ENCODE measurements around the gene TXNL4A.

TXNL4A gene

DNA sequence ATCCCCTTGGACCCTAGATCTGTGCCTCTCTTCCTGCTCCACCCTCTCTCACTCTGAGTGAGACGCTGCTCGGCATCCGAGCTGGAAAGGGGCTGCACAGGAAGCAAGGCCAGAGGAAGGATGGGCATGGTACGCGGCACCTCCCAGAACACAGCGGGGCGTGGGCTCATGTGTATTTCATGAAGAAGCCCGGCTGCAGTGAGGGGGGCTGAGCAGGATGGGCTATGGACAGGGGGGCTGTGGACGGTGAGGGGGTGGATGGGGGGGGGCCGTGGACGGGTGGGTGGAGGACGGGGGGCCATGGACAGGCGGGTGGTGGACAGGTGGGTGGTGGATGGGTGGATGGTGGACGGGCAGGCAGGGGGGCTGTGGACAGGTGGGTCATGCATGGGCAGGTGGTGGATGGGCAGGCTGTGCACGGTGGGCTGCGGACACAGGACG, 65.4 kb downstream of the TXNL4A start:
- Histone ChIP-seq H3F3A (ENCODE audit: insufficient read depth, low read length) (no peaks in the 10 kb centered on the region), H3K27me3 (replicated peaks; ENCODE audit: insufficient read depth, low read length) (no peaks in the 10 kb centered on the region), H3K4me1 (ENCODE audit: low read length) (no peaks in the 10 kb centered on the region), H3K9me3 (replicated peaks; ENCODE audit: insufficient read depth, low read length) (no peaks in the 10 kb centered on the region), H3K9ac (ENCODE audit: low read length) (no peak overlapping the region), H3K9me2 (replicated peaks; ENCODE audit: insufficient read depth, low read length) (no peaks in the 10 kb centered on the region), H2AFZ (ENCODE audit: low read length) (no peak overlapping the region), H4K20me1 (ENCODE audit: insufficient read depth, low read length) (no peaks in the 10 kb centered on the region), H3K4me2 (ENCODE audit: low read depth, low read length) (no peak overlapping the region), H3K79me2 (ENCODE audit: low read length) (no peaks in the 10 kb centered on the region), H3K27ac (ENCODE audit: low read length) (no peak overlapping the region), H3K4me3 (ENCODE audit: low read length) (no peak overlapping the region), H3K36me3 (replicated peaks; ENCODE audit: insufficient read depth, low read length) (no peaks in the 10 kb centered on the region)
- no peak for DNase-seq
- TF ChIP-seq CTCF (IDR thresholded peaks at IDR 0.05; ENCODE audit: low read length): no peak
- TF ChIP-seq EZH2 (optimal IDR thresholded peaks at IDR 0.05; ENCODE audit: low read depth, low read length): no peak

- Histone ChIP-seq H3K9ac (ENCODE audit: low read length) (no peak overlapping the region), H3K36me3 (replicated peaks; ENCODE audit: insufficient read depth, low read length) (no peaks in the 10 kb centered on the region), H3K4me2 (ENCODE audit: low read depth, low read length) (no peak overlapping the region), H3K9me2 (replicated peaks; ENCODE audit: insufficient read depth, low read length) (no peaks in the 10 kb centered on the region), H2AFZ (ENCODE audit: low read length) (no peak overlapping the region), H3K27me3 (replicated peaks; ENCODE audit: insufficient read depth, low read length) (no peaks in the 10 kb centered on the region), H3F3A (ENCODE audit: insufficient read depth, low read length) (no peaks in the 10 kb centered on the region), H3K27ac (ENCODE audit: low read length) (no peak overlapping the region), H3K9me3 (replicated peaks; ENCODE audit: insufficient read depth, low read length) (no peaks in the 10 kb centered on the region), H3K4me3 (ENCODE audit: low read length) (no peak overlapping the region), H3K4me1 (ENCODE audit: low read length) (no peaks in the 10 kb centered on the region), H3K79me2 (ENCODE audit: low read length) (no peaks in the 10 kb centered on the region), H4K20me1 (ENCODE audit: insufficient read depth, low read length) (no peaks in the 10 kb centered on the region)
- DNase-seq: no peak
- TF ChIP-seq EZH2 (optimal IDR thresholded peaks at IDR 0.05; ENCODE audit: low read depth, low read length): no peak
- no peak for TF ChIP-seq EZH2phosphoT487 (IDR thresholded peaks at IDR 0.05; ENCODE audit: low read length)
- TF ChIP-seq CTCF (IDR thresholded peaks at IDR 0.05; ENCODE audit: low read length): no peak
These were observed 66.1 kb downstream of the TXNL4A start for GRCh38 chr18:79921984-79922965.
